GM12891 (cell line): ENCODE results near the gene CPT1A.

Experiments used
- PAX5 ChIP-seq: IDR thresholded peaks from 2 replicates; pipeline ENCODE4 v1.6.1; 2011; ENCODE audit warnings: low read length, moderate library complexity, mild to moderate bottlenecking; ENCODE audit not compliant: insufficient read depth, severe bottlenecking
- POLR2A ChIP-seq: IDR thresholded peaks from 2 replicates; pipeline ENCODE4 v1.6.1; 2011; ENCODE audit warnings: low read depth, low read length, control low read depth
- POLR2AphosphoS5 ChIP-seq: IDR thresholded peaks from 2 replicates; pipeline ENCODE4 v1.6.1; 2011; ENCODE audit warnings: low read depth, low read length, control low read depth
- POU2F2 ChIP-seq: IDR thresholded peaks from 2 replicates; pipeline ENCODE4 v1.6.1; 2011; ENCODE audit warnings: low read depth, mild to moderate bottlenecking, control low read depth, low read length, moderate library complexity
- SPI1 ChIP-seq: IDR thresholded peaks from 2 replicates; pipeline ENCODE4 v1.6.1; 2011; ENCODE audit warnings: low read depth, low read length, control low read depth
- TAF1 ChIP-seq: IDR thresholded peaks from 2 replicates; pipeline ENCODE4 v1.6.1; 2011; ENCODE audit warnings: low read depth, low read length, control low read depth

GRCh38 chr11:68843052-68843561 is 1.4 kb upstream of the CPT1A start:
- TF ChIP-seq POLR2AphosphoS5, result no peak
- no peak for TF ChIP-seq POLR2A
- TF ChIP-seq TAF1, result no peak
- TF ChIP-seq SPI1, result no peak
- no peak for TF ChIP-seq POU2F2
- no peak for TF ChIP-seq PAX5
